Peyer's patch (tissue), 4 donors: ENCODE measurements around the gene TMEM40.

ENCODE experiments used
- POLR2A ChIP-seq, 2 donors: fragments of 450-650 bp; IDR thresholded peaks; one replicate each; pipeline ENCODE4 v1.5.1; 2017; ENCODE audit warnings: antibody characterized with exemption in 2 of 2, mild to moderate bottlenecking in 2 of 2, moderate library complexity in 2 of 2
- TF ChIP-seq, protein P1 (sequence below), 6 experiments: fragments of 450-650 bp in 4 of 6; fragments of 200-600 bp in 2 of 6; sonication (generic) in 1 of 6; IDR thresholded peaks; one replicate each; pipeline ENCODE4 v1.5.1; 2017 to 2019; ENCODE audit warnings: antibody characterized with exemption in 6 of 6, mild to moderate bottlenecking in 3 of 6, moderate library complexity in 1 of 6

GRCh38 chr3:12756175-12756574 lies 2.9 kb downstream of the TMEM40 start:
- TF ChIP-seq, protein P1, sequence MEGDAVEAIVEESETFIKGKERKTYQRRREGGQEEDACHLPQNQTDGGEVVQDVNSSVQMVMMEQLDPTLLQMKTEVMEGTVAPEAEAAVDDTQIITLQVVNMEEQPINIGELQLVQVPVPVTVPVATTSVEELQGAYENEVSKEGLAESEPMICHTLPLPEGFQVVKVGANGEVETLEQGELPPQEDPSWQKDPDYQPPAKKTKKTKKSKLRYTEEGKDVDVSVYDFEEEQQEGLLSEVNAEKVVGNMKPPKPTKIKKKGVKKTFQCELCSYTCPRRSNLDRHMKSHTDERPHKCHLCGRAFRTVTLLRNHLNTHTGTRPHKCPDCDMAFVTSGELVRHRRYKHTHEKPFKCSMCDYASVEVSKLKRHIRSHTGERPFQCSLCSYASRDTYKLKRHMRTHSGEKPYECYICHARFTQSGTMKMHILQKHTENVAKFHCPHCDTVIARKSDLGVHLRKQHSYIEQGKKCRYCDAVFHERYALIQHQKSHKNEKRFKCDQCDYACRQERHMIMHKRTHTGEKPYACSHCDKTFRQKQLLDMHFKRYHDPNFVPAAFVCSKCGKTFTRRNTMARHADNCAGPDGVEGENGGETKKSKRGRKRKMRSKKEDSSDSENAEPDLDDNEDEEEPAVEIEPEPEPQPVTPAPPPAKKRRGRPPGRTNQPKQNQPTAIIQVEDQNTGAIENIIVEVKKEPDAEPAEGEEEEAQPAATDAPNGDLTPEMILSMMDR (IDR thresholded peaks at IDR 0.05), result no peak
- TF ChIP-seq POLR2A (IDR thresholded peaks at IDR 0.05), result no peak
